22Rv1 (cell line): ENCODE data around the gene NOS1AP.

Experiments used
- ZFX ChIP-seq: fragments of 450-650 bp; IDR thresholded peaks from 2 replicates; pipeline ENCODE4 v1.6.1; 2017; ENCODE audit warnings: antibody characterized with exemption, borderline replicate concordance
- TF ChIP-seq, protein P1 (sequence below): fragments of 450-650 bp; IDR thresholded peaks from 2 replicates; pipeline ENCODE4 v1.5.1; 2017; ENCODE audit warnings: mild to moderate bottlenecking

DNA sequence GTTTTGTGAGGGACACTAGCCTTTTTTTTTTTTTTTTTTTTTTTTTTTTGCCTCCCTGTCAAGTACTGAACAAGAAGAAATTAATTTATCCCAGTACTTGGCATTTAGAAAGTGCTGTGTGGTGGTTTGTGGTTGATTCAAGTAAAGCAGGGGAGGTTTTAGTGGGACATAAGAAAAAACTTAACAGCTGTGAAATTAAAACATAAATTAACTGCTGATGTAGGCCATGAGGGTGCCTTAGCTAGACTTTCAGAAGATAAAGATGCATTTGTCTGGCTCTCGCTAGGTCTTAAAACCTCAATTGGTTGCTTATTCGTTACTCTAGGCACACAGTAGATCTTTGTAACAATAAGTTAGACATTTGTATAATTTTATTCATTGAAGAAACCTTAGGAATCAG is 254.9 kb downstream of the NOS1AP start:
- TF ChIP-seq, protein P1, sequence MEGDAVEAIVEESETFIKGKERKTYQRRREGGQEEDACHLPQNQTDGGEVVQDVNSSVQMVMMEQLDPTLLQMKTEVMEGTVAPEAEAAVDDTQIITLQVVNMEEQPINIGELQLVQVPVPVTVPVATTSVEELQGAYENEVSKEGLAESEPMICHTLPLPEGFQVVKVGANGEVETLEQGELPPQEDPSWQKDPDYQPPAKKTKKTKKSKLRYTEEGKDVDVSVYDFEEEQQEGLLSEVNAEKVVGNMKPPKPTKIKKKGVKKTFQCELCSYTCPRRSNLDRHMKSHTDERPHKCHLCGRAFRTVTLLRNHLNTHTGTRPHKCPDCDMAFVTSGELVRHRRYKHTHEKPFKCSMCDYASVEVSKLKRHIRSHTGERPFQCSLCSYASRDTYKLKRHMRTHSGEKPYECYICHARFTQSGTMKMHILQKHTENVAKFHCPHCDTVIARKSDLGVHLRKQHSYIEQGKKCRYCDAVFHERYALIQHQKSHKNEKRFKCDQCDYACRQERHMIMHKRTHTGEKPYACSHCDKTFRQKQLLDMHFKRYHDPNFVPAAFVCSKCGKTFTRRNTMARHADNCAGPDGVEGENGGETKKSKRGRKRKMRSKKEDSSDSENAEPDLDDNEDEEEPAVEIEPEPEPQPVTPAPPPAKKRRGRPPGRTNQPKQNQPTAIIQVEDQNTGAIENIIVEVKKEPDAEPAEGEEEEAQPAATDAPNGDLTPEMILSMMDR, result no peak
- no peak for TF ChIP-seq ZFX
